Activated naive CD8-positive, alpha-beta T cell treated with anti-CD3 and anti-CD28 coated beads for 36 hours (primary cell): ENCODE data around the gene SCAF11. TPM values are rescaled to one million over a fixed set of nuclear protein-coding genes. Genes with fewer than 3 reads are reported as not detected.

Experiments
- DNase-seq: peaks from one replicate; pipeline ENCODE4 v3.0.0; 2021
- H3K27ac Mint-ChIP-seq: one replicate; pipeline ENCODE4 v1.8.0; 2022; ENCODE audit warnings: mild to moderate bottlenecking, moderate library complexity, mixed read lengths
- H3K27me3 Mint-ChIP-seq: one replicate; pipeline ENCODE4 v1.8.0; 2022; ENCODE audit warnings: mild to moderate bottlenecking, mixed read lengths
- H3K36me3 Mint-ChIP-seq: one replicate; pipeline ENCODE4 v1.8.0; 2021; ENCODE audit warnings: mild to moderate bottlenecking, mixed read lengths
- H3K4me1 Mint-ChIP-seq: one replicate; pipeline ENCODE4 v1.8.0; 2021; ENCODE audit warnings: mixed read lengths
- H3K4me3 Mint-ChIP-seq: one replicate; pipeline ENCODE4 v1.8.0; 2022; ENCODE audit warnings: mild to moderate bottlenecking, moderate library complexity, mixed read lengths
- H3K9me3 Mint-ChIP-seq: one replicate; pipeline ENCODE4 v1.8.0; 2022; ENCODE audit warnings: mixed read lengths
- total RNA-seq, 2 experiments: library from RNA; stranded (reverse); gene quantifications; one replicate each; pipeline ENCODE4 v1.2.3, GENCODE V29; 2021

Gene SCAF11
- total RNA-seq, 2 experiments from 2014 or later: 111 to 124 TPM

DNA sequence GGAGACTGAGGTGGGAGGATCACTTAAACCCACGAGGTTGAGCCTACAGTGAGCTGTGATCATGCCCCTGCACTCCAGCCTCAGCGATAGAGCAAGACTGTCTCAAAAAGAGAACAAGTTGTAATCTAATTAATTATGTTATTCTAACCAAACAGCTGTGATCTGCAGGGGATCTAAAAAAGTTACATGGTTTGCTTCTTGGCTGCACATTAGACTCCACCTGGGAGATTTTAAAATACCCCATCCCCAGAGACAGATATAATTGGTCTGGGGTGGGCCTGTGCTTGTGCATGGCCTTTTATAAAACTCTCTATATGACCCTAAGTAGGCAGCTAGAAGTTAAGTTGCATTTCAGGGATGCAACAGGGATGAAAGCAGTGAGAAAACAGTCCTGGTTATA lies 76.7 kb downstream of the SCAF11 start:
- no peak for DNase-seq

DNA sequence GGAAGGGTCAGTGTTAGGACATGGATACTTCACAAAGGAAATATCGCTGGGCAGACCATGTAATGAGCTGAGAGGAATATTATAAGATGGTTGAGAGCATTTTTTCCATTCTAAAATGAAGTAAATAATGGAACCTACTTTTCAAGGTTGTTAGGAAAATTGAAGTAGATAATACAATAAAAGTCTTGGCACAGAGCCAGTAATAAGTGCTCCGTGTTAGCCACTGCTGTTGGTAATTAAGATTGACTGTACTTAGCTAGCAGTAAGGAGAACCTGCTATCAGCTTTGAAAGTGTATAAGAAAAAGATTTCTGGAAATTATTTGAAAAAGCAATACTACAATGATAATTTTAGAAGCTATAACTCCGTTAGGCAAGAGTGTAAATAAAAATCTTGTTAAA lies 77.6 kb downstream of the SCAF11 start:
- Mint-ChIP-seq H3K27me3 (no peaks in the 10 kb centered on the region), H3K4me3 (no peak overlapping the region), H3K36me3 (peaks cover 4% of the 10 kb centered on the region), H3K27ac (no peak overlapping the region), H3K4me1 (no peaks in the 10 kb centered on the region), H3K9me3 (no peaks in the 10 kb centered on the region)
- no peak for DNase-seq

More for the DNA sequence above, 76.7 kb downstream of the SCAF11 start:
- peaks cover 8% of the 10 kb centered on the region for H3K36me3 Mint-ChIP-seq
- no peaks in the 10 kb centered on the region for H3K9me3 Mint-ChIP-seq
- no peak overlapping the region for H3K27ac Mint-ChIP-seq
- H3K4me3 Mint-ChIP-seq: no peak overlapping the region
- H3K27me3 Mint-ChIP-seq: no peaks in the 10 kb centered on the region
- no peaks in the 10 kb centered on the region for H3K4me1 Mint-ChIP-seq

DNA sequence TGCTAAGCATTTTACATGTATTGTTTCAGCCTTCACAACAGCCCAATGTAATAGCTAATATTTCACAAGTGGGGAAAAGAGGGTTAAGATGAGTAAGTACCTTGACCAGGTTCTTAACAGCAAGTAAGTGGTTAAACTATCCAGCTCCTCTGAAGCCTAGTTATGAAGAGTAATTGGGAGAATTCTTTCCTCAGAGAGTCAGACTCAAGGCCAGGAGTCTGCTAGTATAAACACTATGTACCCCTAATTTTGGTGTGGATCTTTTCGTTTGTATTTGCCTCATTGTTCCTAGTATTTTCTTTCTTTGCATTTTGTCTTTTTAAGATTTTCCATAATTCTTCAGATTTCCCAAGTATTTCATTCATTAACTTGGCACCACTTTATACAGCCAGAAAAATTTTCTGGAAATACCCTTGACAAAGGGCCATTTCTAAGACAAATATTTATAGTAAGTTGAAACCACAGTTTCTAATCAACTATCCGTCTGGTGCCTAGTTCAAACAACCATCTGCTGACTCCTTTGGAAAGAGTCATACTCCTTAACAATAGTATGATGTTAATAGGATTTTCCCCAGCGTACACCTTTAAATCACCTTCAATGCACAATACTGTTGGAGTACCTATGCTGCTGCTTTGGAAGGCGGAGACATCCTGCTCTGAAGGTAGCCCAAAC lies 81.2 kb downstream of the SCAF11 start:
- DNase-seq: no peak
- no peaks in the 10 kb centered on the region for H3K4me1 Mint-ChIP-seq
- H3K27ac Mint-ChIP-seq: no peak overlapping the region
- H3K4me3 Mint-ChIP-seq: no peak overlapping the region
- no peaks in the 10 kb centered on the region for H3K9me3 Mint-ChIP-seq
- peaks cover 4% of the 10 kb centered on the region for H3K36me3 Mint-ChIP-seq
- no peaks in the 10 kb centered on the region for H3K27me3 Mint-ChIP-seq

DNA sequence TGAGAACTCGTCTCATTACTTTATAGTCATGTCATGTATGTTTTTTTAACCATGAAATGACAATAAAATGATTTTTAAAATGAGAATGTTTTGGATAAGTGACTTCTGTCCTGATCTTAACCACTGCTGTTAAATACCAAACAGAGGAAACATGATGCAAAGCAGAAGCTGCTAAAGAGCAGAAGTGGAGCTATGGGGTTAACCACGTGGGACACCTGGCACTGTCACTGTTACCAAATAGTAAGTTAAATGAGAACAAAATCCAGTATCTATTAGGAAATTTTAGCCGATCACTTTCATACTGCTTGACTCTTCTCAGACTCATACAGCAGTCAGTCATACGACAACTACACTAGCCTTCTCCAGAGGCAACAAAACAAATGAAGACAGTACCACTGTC lies 82.4 kb downstream of the SCAF11 start:
- Mint-ChIP-seq H3K9me3 (no peaks in the 10 kb centered on the region), H3K4me3 (no peak overlapping the region), H3K36me3 (peaks cover 4% of the 10 kb centered on the region), H3K4me1 (no peaks in the 10 kb centered on the region), H3K27ac (no peak overlapping the region), H3K27me3 (no peaks in the 10 kb centered on the region)
- no peak for DNase-seq

DNA sequence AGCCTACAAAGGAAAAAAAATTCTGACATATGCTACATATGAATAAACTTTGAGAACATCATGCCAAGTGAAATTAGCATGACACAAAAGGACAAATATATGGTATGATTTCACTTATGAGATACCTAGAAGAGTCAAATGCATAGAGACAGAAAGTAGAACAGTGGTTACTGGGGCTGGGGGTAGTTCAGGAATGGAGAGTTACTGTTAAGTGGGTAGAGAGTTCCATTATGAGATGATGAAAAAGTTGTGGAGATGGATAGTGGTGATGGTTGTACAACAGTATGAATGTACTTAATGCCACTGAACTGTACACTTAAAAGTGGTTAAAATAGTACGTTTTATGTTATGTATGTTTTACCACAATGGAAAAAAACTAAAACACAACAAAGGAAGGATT lies 92.3 kb downstream of the SCAF11 start:
- Mint-ChIP-seq H3K4me1 (peaks cover 14% of the 10 kb centered on the region), H3K4me3 (no peak overlapping the region), H3K36me3 (peaks cover 57% of the 10 kb centered on the region), H3K9me3 (peaks cover 3% of the 10 kb centered on the region), H3K27ac (no peak overlapping the region), H3K27me3 (no peaks in the 10 kb centered on the region)
- DNase-seq: no peak

DNA sequence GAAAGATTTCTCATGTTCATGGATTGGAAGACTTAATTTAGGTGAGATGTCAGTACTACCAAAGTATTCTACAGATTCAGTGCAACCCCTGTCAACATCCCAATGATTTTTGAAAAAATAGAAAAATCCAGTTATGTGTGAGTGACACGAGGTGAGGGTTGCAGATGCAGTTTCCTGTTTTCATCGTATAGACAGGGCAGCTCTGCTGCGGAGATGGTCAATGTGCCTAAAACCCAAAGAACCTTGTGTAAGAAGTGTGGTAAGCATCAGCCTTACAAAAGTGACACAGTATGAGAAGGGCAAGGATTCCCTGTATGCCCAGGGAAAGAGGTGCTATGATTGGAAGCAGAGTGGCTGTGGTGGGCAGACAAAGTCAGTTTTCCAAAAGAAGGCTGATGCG lies 94.4 kb downstream of the SCAF11 start:
- DNase-seq: no peak
- Mint-ChIP-seq H3K36me3 (peaks cover 57% of the 10 kb centered on the region), H3K4me3 (no peak overlapping the region), H3K4me1 (peaks cover 27% of the 10 kb centered on the region), H3K27ac (no peak overlapping the region), H3K9me3 (peaks cover 3% of the 10 kb centered on the region), H3K27me3 (no peaks in the 10 kb centered on the region)

DNA sequence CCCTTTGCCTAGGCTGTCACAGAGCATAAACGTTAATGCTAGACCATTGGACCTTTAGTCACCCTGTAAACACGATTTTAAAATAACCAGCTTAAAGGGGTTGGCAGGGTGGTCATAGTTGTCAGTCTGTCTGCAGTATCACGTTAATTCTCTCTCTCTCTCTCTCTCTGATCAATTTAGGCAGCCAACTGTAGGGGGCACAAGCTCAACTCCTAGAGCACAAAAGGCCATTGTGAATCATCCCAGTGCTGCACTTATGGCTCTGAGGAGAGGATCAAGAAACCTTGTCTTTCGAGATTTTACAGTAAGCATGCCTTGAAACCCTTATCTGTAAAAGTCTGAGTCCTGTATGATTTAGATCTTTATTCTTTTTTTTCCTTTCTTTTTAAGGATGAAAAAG lies 97.1 kb downstream of the SCAF11 start:
- no peaks in the 10 kb centered on the region for H3K27me3 Mint-ChIP-seq
- no peak for DNase-seq
- H3K4me1 Mint-ChIP-seq: peaks cover 27% of the 10 kb centered on the region
- H3K4me3 Mint-ChIP-seq: no peak overlapping the region
- H3K27ac Mint-ChIP-seq: no peak overlapping the region
- H3K9me3 Mint-ChIP-seq: peaks cover 2% of the 10 kb centered on the region
- H3K36me3 Mint-ChIP-seq: peaks cover 45% of the 10 kb centered on the region

DNA sequence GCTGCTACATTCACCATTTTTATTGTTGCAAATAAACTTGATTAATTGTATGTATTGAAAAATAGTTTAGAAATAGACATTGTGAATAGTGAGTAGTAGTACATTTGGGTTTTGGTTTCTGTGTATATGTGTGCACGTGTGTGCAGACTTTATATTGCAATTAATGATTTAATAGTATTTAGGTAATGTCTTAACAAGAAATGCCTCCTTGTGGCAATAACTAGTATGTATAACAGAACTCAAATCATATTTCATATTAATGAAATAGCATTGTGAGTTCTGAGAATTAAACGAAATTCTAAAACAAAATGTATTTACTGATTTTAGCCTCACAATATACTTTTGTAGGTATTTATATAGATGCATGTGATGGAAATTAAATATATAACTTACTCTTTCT lies 100.1 kb downstream of the SCAF11 start:
- no peak for DNase-seq
- Mint-ChIP-seq H3K4me1 (peaks cover 27% of the 10 kb centered on the region), H3K36me3 (peaks cover 33% of the 10 kb centered on the region)

DNA sequence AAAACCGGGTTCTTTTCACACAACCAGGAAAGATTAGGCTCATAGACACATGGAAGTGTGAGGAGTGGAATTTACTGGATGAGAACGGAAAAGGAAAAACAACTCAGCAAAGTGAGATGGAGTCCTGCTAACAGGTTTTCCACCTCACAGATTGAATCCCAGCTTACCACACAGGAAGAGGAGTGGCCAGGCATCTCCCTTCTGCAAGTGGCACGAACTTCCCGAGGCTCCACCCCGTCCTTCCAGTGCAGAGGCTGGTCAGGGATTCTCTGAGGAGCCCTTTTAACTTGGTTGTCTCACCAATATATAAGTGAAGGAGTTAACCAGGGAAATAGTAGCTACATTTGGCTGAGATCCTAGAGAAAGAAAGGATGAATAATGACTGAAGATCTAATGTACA lies 102.8 kb downstream of the SCAF11 start:
- Mint-ChIP-seq H3K27me3 (no peaks in the 10 kb centered on the region), H3K27ac (no peak overlapping the region), H3K4me3 (no peak overlapping the region), H3K9me3 (peaks cover 5% of the 10 kb centered on the region), H3K36me3 (peaks cover 34% of the 10 kb centered on the region), H3K4me1 (peaks cover 12% of the 10 kb centered on the region)
- DNase-seq: no peak

More for the DNA sequence above, 100.1 kb downstream of the SCAF11 start:
- Mint-ChIP-seq H3K9me3 (peaks cover 3% of the 10 kb centered on the region), H3K4me3 (no peak overlapping the region), H3K27ac (no peak overlapping the region), H3K27me3 (no peaks in the 10 kb centered on the region)

DNA sequence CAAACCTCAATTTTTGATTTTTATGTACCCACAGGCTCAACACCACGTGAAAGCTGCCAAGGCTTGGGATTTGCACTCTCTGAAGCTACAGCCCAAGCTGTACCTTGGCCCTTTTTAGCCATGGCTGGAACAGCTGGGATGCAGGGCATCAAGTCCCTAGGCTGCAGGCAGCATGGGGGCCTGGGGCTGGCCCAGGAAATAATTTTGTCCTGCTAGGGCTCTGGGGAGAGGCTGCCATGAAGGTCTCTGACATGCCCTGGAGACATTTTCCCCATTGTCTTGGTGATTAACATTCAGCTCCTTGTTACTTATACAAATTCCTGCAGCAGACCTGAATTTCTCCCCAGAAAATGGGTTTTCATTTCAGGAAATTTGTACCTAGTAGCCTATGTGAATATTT lies 103.7 kb downstream of the SCAF11 start:
- peaks cover 6% of the 10 kb centered on the region for H3K4me1 Mint-ChIP-seq
- no peak overlapping the region for H3K27ac Mint-ChIP-seq
- H3K4me3 Mint-ChIP-seq: no peak overlapping the region
- no peak for DNase-seq
- H3K9me3 Mint-ChIP-seq: peaks cover 5% of the 10 kb centered on the region
- H3K27me3 Mint-ChIP-seq: no peaks in the 10 kb centered on the region
- peaks cover 38% of the 10 kb centered on the region for H3K36me3 Mint-ChIP-seq

DNA sequence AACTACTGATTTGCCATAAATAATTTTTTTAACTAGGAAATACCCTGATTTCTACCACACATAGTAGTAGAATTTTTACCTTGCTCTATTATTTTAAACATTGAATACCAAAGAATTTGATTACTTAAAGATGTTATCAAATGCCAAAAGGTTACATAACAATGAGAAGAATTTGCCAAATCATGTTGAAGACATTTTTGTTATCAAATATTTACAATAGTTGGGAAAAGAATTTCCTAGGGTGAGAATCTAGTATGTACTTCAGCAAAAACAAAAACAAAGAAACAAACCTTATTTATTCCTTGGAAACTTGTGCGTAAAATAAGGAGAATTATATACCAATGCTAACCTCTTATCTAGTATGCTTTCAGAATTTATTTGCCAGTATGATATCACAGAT lies 107.2 kb downstream of the SCAF11 start:
- H3K4me1 Mint-ChIP-seq: peaks cover 12% of the 10 kb centered on the region
- no peak for DNase-seq
- no peaks in the 10 kb centered on the region for H3K27me3 Mint-ChIP-seq
- no peak overlapping the region for H3K27ac Mint-ChIP-seq
- no peak overlapping the region for H3K4me3 Mint-ChIP-seq
- peaks cover 5% of the 10 kb centered on the region for H3K9me3 Mint-ChIP-seq
- H3K36me3 Mint-ChIP-seq: peaks cover 52% of the 10 kb centered on the region

DNA sequence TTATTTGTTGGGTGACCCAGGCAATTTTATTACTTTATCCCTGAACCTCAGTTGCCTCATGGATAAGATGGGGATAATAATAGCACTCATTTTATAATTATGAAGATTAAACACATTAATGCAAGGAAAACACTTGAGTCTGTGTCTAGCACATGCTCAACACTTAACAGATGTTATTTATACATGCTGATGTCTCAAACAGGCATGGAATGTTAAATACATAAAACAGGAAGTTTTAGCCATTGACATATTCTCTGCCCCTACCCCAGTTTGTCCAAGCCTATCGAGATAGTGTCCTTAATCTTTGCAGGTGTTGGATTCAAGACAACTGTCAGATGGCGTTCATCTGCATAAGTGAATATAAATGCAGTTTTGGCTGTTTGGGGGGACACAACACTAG lies 109.8 kb downstream of the SCAF11 start:
- DNase-seq: no peak
- peaks cover 3% of the 10 kb centered on the region for H3K9me3 Mint-ChIP-seq
- H3K27ac Mint-ChIP-seq: no peak overlapping the region
- H3K4me3 Mint-ChIP-seq: no peak overlapping the region
- peaks cover 25% of the 10 kb centered on the region for H3K4me1 Mint-ChIP-seq
- H3K36me3 Mint-ChIP-seq: peaks cover 56% of the 10 kb centered on the region
- H3K27me3 Mint-ChIP-seq: no peaks in the 10 kb centered on the region

DNA sequence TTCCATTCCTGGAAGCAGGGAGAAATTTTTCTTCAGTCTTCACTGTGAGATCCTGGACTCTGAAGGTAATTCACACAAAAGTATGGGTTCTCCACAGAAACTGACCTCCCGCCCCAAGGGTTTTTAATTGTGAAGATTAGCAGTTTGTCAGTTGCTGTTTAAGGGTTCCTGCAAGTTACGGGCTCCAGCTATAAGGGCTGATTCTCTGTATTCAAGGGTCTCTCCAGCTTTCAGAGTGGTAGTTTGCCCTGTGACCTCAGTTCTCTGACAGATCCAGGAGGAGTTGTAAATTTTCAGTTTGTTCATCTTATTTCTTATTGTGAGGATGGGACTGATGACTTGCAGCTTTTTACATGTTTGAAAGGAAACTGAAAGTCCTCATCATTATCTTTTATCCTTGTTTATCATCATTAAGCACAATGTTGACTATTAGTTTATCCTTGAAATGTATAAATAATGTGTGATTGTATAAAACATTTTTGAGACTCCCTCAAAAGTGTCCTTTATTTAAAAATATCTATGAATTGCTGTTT lies 110.9 kb downstream of the SCAF11 start:
- peak overlapping the region; percentile 23 for H3K27ac Mint-ChIP-seq
- no peak overlapping the region for H3K4me3 Mint-ChIP-seq
- peaks cover 25% of the 10 kb centered on the region for H3K4me1 Mint-ChIP-seq
- H3K27me3 Mint-ChIP-seq: no peaks in the 10 kb centered on the region
- peaks cover 3% of the 10 kb centered on the region for H3K9me3 Mint-ChIP-seq
- no peak for DNase-seq
- peaks cover 56% of the 10 kb centered on the region for H3K36me3 Mint-ChIP-seq

DNA sequence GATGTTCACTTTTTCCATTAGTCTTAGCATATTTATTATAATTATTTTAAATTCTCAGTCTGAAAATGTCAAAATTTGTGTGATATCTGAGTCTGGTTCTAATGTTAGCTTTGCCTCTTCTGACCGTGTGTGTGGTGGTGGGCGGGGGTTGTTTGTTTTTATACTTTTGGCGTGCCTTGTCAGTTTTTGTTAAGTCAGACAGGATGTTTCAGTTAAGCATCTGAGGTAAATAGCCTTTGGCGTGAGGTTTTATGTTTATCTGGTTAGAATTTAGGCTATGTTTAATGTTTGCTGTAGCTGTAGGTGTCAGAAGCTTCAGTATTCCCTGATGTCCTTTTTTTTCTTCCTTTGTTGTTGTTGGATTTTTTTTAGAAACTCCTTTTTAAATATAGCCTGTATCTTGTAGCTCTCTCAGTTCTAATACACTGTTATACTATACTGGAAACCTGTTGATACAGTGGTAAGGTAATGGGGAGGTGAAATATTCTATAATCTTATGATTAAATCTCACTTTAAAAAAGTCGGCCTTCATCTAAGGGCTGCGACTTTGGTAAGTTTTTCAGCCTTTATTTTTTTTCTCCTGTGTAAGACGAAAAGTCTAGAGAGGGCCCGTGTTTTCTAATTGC lies 111.6 kb downstream of the SCAF11 start:
- no peak overlapping the region for H3K4me3 Mint-ChIP-seq
- H3K27ac Mint-ChIP-seq: peak overlapping the region; percentile 60
- no peaks in the 10 kb centered on the region for H3K27me3 Mint-ChIP-seq
- peaks cover 58% of the 10 kb centered on the region for H3K36me3 Mint-ChIP-seq
- peaks cover 25% of the 10 kb centered on the region for H3K4me1 Mint-ChIP-seq
- DNase-seq: no peak
- peaks cover 3% of the 10 kb centered on the region for H3K9me3 Mint-ChIP-seq

DNA sequence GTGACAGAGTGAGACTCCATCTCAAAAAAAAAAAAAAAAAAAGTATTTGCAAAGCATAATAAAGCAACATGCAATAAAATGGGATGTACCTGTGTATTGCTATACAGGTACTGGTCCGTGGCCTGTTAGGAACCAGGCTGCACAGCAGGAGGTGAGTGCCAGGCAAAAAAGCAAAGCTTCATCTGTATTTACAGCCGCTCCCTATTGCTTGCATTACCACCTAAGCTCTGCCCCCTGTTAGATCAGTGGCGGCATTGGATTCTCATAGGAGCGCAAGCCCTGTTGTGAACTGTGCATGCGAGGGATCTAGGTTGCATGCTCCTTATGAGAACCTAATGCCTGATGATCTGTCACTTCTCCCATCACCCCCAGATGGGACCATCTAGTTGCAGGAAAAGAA lies 113.3 kb downstream of the SCAF11 start:
- H3K27me3 Mint-ChIP-seq: no peaks in the 10 kb centered on the region
- H3K4me3 Mint-ChIP-seq: no peak overlapping the region
- H3K36me3 Mint-ChIP-seq: peaks cover 57% of the 10 kb centered on the region
- H3K27ac Mint-ChIP-seq: no peak overlapping the region
- no peak for DNase-seq
- no peaks in the 10 kb centered on the region for H3K9me3 Mint-ChIP-seq
- H3K4me1 Mint-ChIP-seq: peaks cover 26% of the 10 kb centered on the region

DNA sequence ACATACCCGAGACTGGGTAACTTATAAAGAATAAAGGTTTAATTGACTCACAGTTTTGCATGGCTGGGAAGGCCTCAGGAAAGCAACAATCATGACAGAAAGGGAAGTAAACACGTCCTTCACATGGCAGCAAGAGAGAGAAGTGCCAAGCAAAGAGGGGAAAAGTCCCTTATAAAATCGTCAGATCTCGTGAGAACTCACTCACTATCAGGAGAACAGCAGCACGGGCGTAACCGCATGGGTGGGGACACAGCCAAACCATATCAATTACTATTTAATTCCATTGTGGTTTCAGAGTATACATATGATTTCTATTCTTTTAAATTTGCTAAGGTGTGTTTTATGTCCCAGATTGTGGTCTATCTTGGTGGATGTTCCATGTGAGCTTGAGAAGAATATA lies 117.9 kb downstream of the SCAF11 start:
- Mint-ChIP-seq H3K27ac (no peak overlapping the region), H3K4me1 (peaks cover 21% of the 10 kb centered on the region), H3K27me3 (no peaks in the 10 kb centered on the region), H3K9me3 (no peaks in the 10 kb centered on the region), H3K4me3 (no peak overlapping the region), H3K36me3 (peaks cover 45% of the 10 kb centered on the region)
- no peak for DNase-seq
